GM18508 (cell line): ENCODE measurements around the gene FAM98A.

Source experiments
- ATAC-seq: cut with Tn5 transposase; IDR thresholded peaks from one replicate; pipeline ENCODE4 v1.9.1; 2021; ENCODE audit warnings: moderate number of reproducible peaks; ENCODE audit not compliant: insufficient read depth, unreplicated experiment

The FAM98A gene

GRCh38 chr2:33598561-33599174, 431 bp downstream of the FAM98A start:
- peak; percentile 57 for ATAC-seq

GRCh38 chr2:33597026-33597425, 2.1 kb downstream of the FAM98A start:
- ATAC-seq: no peak

GRCh38 chr2:33595385-33595784, 3.7 kb downstream of the FAM98A start:
- no peak for ATAC-seq

DNA sequence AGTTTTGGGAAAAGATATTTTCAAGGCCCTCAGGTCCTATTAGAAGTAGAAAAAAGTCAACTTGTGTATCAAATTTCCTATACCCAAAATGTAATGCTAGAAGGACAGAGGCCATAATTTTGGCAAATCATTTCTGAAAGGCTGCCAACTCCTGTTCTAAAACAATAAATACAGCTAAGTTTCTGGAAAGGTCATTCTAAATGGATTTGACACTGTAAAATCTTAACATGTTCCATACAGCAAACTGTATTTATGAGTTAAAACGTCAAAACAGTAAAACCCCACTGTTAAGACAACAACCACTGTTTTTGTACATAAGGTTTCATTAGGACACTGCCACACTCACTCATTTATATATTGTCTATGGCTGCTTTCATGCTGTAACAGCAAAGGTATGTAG, 9.7 kb downstream of the FAM98A start:
- no peak for ATAC-seq

GRCh38 chr2:33588232-33588631, 10.9 kb downstream of the FAM98A start:
- ATAC-seq: no peak

DNA sequence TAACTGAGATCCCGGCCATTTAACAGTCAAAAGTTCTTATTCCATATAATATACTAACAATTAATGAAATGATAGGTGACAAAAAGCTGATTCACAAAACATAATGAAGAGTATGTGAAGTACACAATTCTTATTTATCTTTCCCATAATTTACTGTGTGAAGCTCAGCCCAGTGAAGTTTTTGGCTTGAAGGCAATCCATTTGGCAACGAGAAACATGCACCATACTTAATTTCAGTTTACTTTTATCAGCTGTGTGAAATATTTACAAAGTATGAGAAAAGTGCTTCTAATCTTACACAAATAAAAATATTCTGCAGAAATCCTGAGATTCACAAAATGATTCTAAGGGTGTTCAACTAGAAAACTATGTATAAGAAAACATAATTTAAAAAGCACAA, 12.3 kb downstream of the FAM98A start:
- ATAC-seq: no peak

DNA sequence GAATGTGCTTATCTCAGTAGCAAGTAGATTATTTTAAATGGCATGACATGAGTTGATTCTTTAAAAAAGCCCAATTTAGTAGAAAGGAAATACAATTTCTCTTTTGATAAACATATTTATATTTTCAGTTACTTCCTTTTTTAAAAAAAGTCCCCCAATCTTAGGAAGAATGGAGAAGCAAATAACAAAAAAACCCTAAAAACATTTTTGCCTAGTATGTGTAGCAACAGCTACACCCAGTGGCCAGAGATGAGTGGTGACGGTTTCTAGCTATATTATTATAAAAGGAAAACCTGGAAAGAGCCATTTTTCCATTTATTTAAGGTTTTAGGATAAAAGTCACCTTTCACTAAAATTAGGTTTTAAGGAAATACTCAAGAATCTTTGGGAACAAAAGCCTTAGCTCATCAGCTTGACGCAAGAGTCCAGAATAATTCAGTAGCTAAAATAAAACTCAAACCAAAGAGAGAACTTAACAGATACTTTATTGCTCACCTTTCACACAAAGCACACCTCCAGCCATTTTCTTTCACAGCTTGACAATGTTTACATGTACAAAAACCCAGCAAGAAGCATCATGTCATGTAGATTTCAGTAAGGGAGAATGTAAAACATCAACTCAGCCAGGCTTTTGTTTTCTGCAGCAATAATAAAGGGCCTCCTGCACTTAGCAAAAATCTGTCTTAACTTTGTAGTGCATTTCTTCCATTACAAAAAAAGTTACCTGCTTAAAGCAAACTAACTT, 15.7 kb downstream of the FAM98A start:
- ATAC-seq: peak; percentile 49

DNA sequence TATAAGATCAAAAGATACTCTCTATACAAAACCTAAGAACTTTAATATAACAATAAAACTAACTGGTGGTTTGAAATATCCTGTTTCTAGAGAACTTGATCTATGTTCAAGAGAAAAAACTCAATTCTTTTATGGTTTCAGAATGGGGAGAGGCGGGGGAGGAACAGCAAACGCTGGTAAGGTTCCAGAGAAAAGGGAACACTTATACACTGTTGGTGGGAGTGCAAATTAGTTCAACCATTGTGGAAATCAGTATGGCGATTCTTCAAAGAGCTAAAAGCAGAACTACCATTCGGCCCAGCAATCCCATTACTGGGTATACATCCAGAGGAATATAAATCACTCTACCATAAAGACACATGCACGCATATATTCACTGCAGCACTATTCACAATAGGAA, 17.2 kb downstream of the FAM98A start:
- no peak for ATAC-seq

- ATAC-seq: no peak
Observed at GRCh38 chr2:33579227-33579626, 19.9 kb downstream of the FAM98A start.

DNA sequence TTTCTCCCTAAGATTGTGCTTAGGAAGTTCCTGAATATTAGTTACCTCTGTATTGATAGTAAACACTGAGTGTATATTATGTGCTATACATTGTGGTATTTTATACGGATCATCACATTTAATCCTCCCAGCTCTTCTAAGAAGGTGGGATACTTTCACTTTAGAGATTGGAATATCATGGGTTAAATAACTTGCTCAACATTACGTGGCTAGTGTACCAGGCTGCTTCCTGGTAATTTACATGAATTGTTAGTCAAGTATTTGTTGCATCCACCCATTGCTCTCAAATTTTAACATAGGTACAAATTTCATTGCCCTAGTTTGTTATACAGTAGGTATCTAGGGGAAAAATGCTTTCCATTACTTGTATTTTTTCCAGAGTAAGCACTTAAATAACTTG, 21.4 kb downstream of the FAM98A start:
- ATAC-seq: no peak

GRCh38 chr2:33577084-33577483, 22.0 kb downstream of the FAM98A start:
- no peak for ATAC-seq

DNA sequence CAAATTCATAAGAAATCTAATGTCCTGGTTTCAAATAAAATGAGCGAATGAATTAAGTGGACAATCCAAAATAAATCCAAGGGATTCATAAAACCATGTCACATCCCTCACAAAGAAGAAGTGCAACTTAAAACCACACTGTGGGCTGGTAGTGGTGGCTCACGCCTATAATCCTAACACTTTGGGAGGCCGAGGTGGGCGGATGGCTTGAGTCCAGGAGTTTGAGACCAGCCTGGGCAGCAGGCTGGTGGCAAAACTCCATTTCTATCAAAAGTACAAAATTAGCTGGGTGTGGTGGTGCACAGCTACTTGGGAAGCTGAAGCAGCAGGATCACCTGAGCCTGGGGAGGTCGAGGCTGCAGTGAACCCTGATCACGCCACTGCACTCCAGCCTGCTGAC, 25.4 kb downstream of the FAM98A start:
- no peak for ATAC-seq

DNA sequence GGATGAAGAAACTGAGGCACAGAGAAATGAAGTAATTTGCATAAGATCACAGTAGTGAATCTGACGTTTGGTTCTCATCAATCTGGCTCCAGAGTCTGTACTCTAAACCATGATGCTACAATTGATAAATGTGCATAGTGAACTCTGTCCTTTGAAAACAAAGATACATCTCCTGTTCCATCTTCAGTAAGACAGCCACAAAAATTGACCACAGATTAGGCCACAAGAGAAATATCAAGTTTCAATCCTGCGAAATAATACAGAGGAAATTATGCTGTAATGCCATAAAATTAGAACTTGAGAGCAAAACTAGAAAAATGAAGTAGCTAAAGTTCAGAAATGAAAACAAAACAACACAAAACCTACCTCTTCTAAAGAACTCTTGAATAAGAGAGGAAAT, 28.4 kb downstream of the FAM98A start:
- no peak for ATAC-seq

DNA sequence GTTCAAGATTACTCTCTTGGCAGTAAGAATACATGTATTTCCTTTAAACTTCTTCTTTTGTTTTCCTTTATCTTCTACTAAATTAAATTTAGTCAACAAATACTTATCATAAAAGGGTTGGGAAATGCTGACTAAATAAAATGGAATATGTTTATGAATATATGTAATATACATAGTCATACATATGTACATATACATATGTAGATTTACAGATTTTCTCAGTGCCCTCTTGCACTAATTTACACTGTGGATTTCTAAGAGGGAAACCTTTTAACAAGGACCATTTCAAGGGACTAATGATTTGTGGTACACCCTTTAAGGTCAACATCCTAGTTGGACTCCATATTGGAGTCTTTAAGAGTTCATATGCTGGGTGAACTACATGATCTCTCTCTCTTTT, 37.2 kb downstream of the FAM98A start:
- ATAC-seq: no peak

DNA sequence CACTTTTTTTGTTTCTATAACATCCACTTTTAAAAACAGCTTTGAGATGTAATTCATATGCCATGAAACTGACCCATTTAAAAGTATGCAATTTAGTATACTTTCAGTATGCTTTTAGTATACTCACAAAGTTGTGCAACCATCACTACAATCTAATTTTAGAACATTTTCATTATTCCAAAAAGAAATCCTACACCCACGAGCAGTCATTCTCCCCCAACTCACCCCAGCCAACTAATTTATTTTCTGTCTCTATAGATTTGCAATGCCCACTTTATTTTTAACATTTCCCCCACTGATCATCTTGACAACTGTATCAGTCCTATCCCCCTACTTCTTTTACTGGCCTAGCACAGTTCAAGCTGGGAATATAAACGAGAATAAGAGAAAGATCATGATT, 39.1 kb downstream of the FAM98A start:
- no peak for ATAC-seq

GRCh38 chr2:33559328-33559727, 39.8 kb downstream of the FAM98A start:
- ATAC-seq: no peak

DNA sequence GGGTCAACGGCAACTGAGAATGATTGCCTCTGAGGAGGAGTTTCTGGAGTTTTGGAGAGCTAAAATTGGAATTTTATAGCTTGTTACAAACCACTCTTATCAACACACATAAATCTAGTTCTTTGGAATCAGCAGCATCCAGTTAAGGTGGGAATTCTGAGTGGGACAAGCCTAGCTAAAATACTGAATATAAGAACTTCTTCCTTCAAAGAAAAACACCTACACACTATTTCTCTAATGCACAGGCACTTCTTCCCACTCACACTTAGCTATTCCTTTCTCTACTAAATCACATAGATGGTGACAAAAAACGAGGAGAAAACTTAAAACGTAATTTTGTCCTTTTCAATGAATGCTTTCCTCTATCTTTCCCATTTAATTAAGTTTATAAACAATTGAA, 43.4 kb downstream of the FAM98A start:
- no peak for ATAC-seq

GRCh38 chr2:33552758-33553461, 46.2 kb downstream of the FAM98A start:
- ATAC-seq: no peak

DNA sequence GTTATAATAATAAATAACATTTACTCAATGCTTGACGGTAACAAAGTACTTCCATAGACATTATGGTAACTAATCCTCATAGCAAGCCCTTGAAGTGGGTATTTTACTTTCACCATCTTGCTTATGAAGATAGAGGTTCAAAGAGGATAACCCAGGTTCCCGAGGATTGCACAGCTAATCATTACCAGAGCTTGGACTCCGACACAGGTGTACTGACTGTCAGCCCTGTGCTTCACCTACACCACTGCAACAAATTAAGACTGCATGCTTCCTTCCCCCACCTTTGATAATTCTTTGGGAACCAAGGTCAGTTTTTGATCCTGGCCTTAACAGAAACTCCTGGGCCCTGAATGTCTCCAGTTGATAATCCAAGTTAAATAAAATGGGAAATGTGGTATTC, 48.9 kb downstream of the FAM98A start:
- ATAC-seq: no peak

GRCh38 chr2:33541243-33541642, 57.9 kb downstream of the FAM98A start:
- ATAC-seq: no peak

DNA sequence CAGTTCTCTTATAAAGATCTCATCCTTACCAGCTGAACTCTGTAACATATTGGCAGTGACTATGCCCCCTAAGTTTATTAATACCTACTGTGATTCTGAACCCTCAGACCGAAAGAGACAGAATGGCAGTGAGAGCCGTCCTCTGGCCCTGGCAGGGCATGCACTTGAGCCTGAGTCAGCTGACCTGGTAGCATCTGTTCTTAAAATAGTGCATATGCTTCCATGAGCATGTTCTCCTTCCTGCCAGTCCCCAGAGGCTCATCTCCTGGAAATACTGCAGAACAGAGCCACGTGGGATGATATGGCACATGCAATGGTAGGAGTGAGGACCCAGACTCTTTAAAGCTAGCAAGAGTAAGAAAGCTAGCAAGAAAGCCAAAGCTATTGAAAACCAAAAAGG, 63.7 kb downstream of the FAM98A start:
- no peak for ATAC-seq
